Fibroblast of lung (primary cell): Measurements from ENCODE around the gene ZZZ3. TPM values are rescaled to one million over a fixed set of nuclear protein-coding genes. Genes with fewer than 3 reads are reported as not detected.

Source experiments
- DNase-seq, 2 donors: peaks; one replicate each; pipeline versions ENCODE4 v3.0.0 to v3.0.0-alpha.2; 2010; ENCODE audit warnings: low read depth in 2 of 2
- H2AFZ ChIP-seq: 2 replicates; pipeline ENCODE4 v1.5.1; 2012; ENCODE audit warnings: low read length, control low read depth, inconsistent platforms
- H3K27ac ChIP-seq: 2 replicates; pipeline ENCODE4 v1.5.1; 2011; ENCODE audit warnings: low read length, control low read depth; ENCODE audit not compliant: insufficient read depth
- H3K27me3 ChIP-seq: 2 replicates; pipeline ENCODE4 v1.5.1; 2011; ENCODE audit warnings: mild to moderate bottlenecking, low read length; ENCODE audit not compliant: control insufficient read depth, insufficient read depth
- H3K36me3 ChIP-seq: 2 replicates; pipeline ENCODE4 v1.5.1; 2011; ENCODE audit warnings: low read length; ENCODE audit not compliant: control insufficient read depth, insufficient read depth
- H3K4me1 ChIP-seq: 2 replicates; pipeline ENCODE4 v1.5.1; 2011; ENCODE audit warnings: low read length; ENCODE audit not compliant: control insufficient read depth, insufficient read depth; ENCODE audit errors: extremely low read depth
- H3K4me2 ChIP-seq: 2 replicates; pipeline ENCODE4 v1.5.1; 2011; ENCODE audit warnings: low read length, control low read depth; ENCODE audit not compliant: insufficient read depth; ENCODE audit errors: extremely low read depth
- H3K4me3 ChIP-seq, 4 experiments: fragments of 200-600 bp in 1 of 4; sonication (generic) in 1 of 4; replicated peaks in 1 of 4; 2 replicates each; pipeline ENCODE4 v1.5.1; 2011 to 2016; ENCODE audit warnings: low read length in 4 of 4, low read depth in 3 of 4, mild to moderate bottlenecking in 3 of 4, control low read depth in 2 of 4, inconsistent platforms in 1 of 4, mixed read lengths in 1 of 4; ENCODE audit not compliant: insufficient read depth in 1 of 4; ENCODE audit errors: control extremely low read depth in 1 of 4
- H3K79me2 ChIP-seq: 2 replicates; pipeline ENCODE4 v1.5.1; 2012; ENCODE audit warnings: mild to moderate bottlenecking, low read length, inconsistent platforms; ENCODE audit not compliant: control insufficient read depth, insufficient read depth
- H3K9ac ChIP-seq: 2 replicates; pipeline ENCODE4 v1.5.1; 2011; ENCODE audit warnings: mild to moderate bottlenecking, low read length, control low read depth; ENCODE audit not compliant: insufficient read depth
- H3K9me3 ChIP-seq: 2 replicates; pipeline ENCODE4 v1.5.1; 2012; ENCODE audit warnings: low read depth, low read length; ENCODE audit not compliant: control insufficient read depth, insufficient read depth
- H4K20me1 ChIP-seq: 2 replicates; pipeline ENCODE4 v1.5.1; 2011; ENCODE audit warnings: low read length; ENCODE audit not compliant: control insufficient read depth, insufficient read depth; ENCODE audit errors: extremely low read depth
- EZH2 ChIP-seq: IDR thresholded peaks from 2 replicates; pipeline ENCODE4 v1.5.1; 2012; ENCODE audit warnings: low read length, control low read depth, mild to moderate bottlenecking; ENCODE audit errors: missing control alignments
- polyA minus RNA-seq: library from RNA; depleted of rRNA, polyadenylated mRNA; stranded (reverse); fragments of >200 nt; gene quantifications from 2 replicates; pipeline ENCODE4 v1.2.3, GENCODE V29; 2011; ENCODE audit warnings: low replicate concordance
- polyA plus RNA-seq, 2 donors: library from polyadenylated mRNA; depleted of rRNA in 1 of 2; stranded (reverse) in 1 of 2; unstranded in 1 of 2; fragments of >200 nt; gene quantifications; 2 replicates each; pipeline ENCODE4 v1.2.1, GENCODE V29; 2011 to 2012; ENCODE audit warnings: missing spikeins in 1 of 2
- total RNA-seq: library from RNA; depleted of rRNA; stranded (reverse); fragments of >200 nt; gene quantifications from 2 replicates; pipeline ENCODE4 v1.2.1, GENCODE V29; 2014
- TF ChIP-seq, protein P1 (sequence below), 2 donors: IDR thresholded peaks in 1 of 2; conservative IDR thresholded peaks in 1 of 2; 1 replicate in 1 of 2; 2 replicates in 1 of 2; pipeline ENCODE4 v1.5.1; 2011 to 2012; ENCODE audit warnings: low read length in 2 of 2, control low read depth in 1 of 2, inconsistent platforms in 1 of 2, low read depth in 1 of 2, mild to moderate bottlenecking in 1 of 2

Gene ZZZ3
- total RNA-seq (79.1 and 111 TPM in 2 replicates), polyA plus RNA-seq (28.0 and 38.6 TPM in 2 replicates), polyA minus RNA-seq (3.4 and 8.3 TPM in 2 replicates)
- 21.1 and 26.7 TPM in 2 replicates for polyA plus RNA-seq (2012)

DNA sequence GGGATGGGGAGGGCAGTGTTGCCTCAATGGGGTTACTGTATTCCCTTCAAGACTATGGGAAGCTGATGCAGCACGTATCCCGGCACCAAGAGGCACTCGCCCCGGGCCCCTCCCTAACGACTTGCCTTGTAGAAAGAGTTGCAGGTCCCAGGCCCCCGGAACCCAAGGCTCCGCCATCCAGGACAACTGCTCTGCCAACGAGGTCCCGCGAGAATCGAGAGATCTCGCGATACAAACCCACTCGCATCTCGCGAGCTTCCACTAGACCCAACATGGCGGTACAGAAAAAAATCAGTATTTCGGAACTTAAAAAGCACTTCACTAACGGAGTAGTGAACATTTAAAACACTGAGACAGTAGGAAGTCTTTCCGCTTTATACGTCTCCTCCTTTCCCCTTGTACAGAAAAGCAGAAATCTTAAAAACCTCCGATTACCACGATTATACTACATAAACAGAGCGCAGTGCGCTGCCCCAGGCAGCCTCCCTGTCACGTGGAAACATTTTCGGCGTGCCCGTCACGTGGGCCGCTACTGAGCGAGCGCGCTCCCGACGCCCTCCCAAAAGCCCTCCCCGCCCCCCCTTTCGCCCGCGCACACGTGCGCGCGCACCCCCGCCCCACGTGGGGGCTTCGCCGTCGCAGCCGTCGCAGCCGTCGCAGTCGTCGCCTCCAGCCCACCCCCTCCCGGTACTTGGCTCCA lies at the start of gene ZZZ3:
TSS of gene ZZZ3 (minus strand) at position 199 of the 700 bp plus-strand sequence. CDS start 49,304 bp downstream, outside the sequence.
- TF ChIP-seq, protein P1, sequence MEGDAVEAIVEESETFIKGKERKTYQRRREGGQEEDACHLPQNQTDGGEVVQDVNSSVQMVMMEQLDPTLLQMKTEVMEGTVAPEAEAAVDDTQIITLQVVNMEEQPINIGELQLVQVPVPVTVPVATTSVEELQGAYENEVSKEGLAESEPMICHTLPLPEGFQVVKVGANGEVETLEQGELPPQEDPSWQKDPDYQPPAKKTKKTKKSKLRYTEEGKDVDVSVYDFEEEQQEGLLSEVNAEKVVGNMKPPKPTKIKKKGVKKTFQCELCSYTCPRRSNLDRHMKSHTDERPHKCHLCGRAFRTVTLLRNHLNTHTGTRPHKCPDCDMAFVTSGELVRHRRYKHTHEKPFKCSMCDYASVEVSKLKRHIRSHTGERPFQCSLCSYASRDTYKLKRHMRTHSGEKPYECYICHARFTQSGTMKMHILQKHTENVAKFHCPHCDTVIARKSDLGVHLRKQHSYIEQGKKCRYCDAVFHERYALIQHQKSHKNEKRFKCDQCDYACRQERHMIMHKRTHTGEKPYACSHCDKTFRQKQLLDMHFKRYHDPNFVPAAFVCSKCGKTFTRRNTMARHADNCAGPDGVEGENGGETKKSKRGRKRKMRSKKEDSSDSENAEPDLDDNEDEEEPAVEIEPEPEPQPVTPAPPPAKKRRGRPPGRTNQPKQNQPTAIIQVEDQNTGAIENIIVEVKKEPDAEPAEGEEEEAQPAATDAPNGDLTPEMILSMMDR (conservative IDR thresholded peaks at IDR 0.05 in 1 of 2, IDR thresholded peaks at IDR 0.05 in 1 of 2; ENCODE audit: low read depth in 1 of 2, low read length in 2 of 2), result no peak
- TF ChIP-seq EZH2, result no peak
- DNase-seq, result peak; percentile 88 to 97
- Histone ChIP-seq H2AFZ (peak within 1 kb of the TSS; percentile 98), H3K9me3 (no peaks in the 10 kb centered on the region), H3K27me3 (no peaks in the 10 kb centered on the region), H3K4me1 (peaks cover 5% of the 10 kb centered on the region), H3K27ac (peak within 1 kb of the TSS; percentile 98), H3K79me2 (peaks cover 48% of the 10 kb centered on the region), H3K9ac (peak within 1 kb of the TSS; percentile 90), H4K20me1 (no peaks in the 10 kb centered on the region), H3K36me3 (no peaks in the 10 kb centered on the region), H3K4me2 (peak within 1 kb of the TSS; percentile 94), H3K4me3 (peak within 1 kb of the TSS; percentile 80 to 99 (median 96))

DNA sequence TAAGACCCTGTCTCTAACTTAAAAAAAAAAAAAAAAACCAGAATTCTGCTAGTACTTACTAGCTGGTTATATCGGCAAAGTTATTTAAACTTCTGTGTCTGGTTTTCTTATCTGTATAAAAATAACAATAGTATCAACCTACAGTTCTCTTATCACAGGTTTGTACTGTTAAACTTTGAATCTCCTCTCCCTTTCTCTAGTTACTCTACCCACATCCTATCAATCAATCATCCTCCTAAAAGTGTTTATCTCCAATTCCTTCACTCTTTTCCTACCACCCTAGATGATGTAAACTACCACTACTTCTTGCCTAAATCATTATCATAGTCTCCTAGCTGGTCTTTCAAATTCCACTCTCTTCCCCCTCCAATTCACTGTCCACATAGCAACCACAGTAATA lies 49.6 kb upstream of the ZZZ3 start:
- Histone ChIP-seq H3K4me3 (no peak overlapping the region), H2AFZ (no peak overlapping the region), H3K9ac (no peak overlapping the region), H4K20me1 (no peaks in the 10 kb centered on the region), H3K9me3 (no peaks in the 10 kb centered on the region), H3K36me3 (peaks cover 2% of the 10 kb centered on the region), H3K27ac (no peak overlapping the region), H3K4me1 (no peaks in the 10 kb centered on the region), H3K27me3 (no peaks in the 10 kb centered on the region), H3K79me2 (no peaks in the 10 kb centered on the region), H3K4me2 (no peak overlapping the region)
- no peak for DNase-seq
- TF ChIP-seq EZH2, result no peak
- TF ChIP-seq, protein P1 (conservative IDR thresholded peaks at IDR 0.05 in 1 of 2, IDR thresholded peaks at IDR 0.05 in 1 of 2; ENCODE audit: low read depth in 1 of 2, low read length in 2 of 2), result no peak

DNA sequence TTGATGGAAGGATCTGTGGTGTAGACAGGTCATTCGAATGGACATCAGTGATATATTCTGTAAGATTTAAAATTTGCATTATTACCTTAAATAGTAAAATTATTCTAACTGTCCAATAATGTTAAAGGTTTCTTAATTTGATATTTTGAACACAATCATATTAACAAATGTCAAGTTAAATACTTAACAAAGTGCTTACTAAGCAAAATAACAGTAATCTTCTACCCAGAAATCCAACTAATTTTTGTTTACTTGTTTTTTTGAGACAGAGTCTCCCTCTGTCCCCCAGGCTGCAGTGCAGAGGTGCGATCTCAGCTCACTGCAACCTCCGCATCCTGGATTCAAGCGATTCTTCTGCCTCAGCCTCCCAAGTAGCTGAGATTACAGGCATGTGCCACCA lies 43.2 kb upstream of the ZZZ3 start:
- Histone ChIP-seq H3K36me3 (peaks cover 4% of the 10 kb centered on the region), H3K4me2 (no peak overlapping the region), H3K9me3 (no peaks in the 10 kb centered on the region), H4K20me1 (no peaks in the 10 kb centered on the region), H3K79me2 (no peaks in the 10 kb centered on the region), H3K4me3 (no peak overlapping the region), H2AFZ (no peak overlapping the region), H3K4me1 (no peaks in the 10 kb centered on the region), H3K27me3 (no peaks in the 10 kb centered on the region), H3K27ac (no peak overlapping the region), H3K9ac (no peak overlapping the region)
- no peak for DNase-seq
- TF ChIP-seq, protein P1 (conservative IDR thresholded peaks at IDR 0.05 in 1 of 2, IDR thresholded peaks at IDR 0.05 in 1 of 2; ENCODE audit: low read depth in 1 of 2, low read length in 2 of 2), result no peak
- no peak for TF ChIP-seq EZH2
